GM21367 (cell line): ENCODE results near the gene LRRC42.
"Not testable (repeated sequence)": the region's sequence is repeated elsewhere in the genome, so short reads cannot be mapped to it uniquely, and the experiment has no call there.

Source experiments
- ATAC-seq: cut with Tn5 transposase; IDR thresholded peaks from one replicate; pipeline ENCODE4 v1.9.1; 2021; ENCODE audit not compliant: unreplicated experiment

Gene LRRC42

GRCh38 chr1:53964109-53964508 lies 18.0 kb downstream of the LRRC42 start:
- no peak for ATAC-seq

GRCh38 chr1:53966794-53967193 lies 20.6 kb downstream of the LRRC42 start:
- ATAC-seq, result no peak

- no peak for ATAC-seq
Observed at GRCh38 chr1:53967409-53968124, 21.4 kb downstream of the LRRC42 start.

GRCh38 chr1:53968125-53968513 lies 22.0 kb downstream of the LRRC42 start:
- ATAC-seq, result no peak

- not testable (repeated sequence) for ATAC-seq
Observed at GRCh38 chr1:53969323-53969722, 23.2 kb downstream of the LRRC42 start.

- ATAC-seq, result no peak
Observed at GRCh38 chr1:53971718-53972117, 25.6 kb downstream of the LRRC42 start.

- ATAC-seq, result no peak
Observed at GRCh38 chr1:53975861-53976260, 29.7 kb downstream of the LRRC42 start.

- no peak for ATAC-seq
Observed at GRCh38 chr1:53979712-53980450, 33.7 kb downstream of the LRRC42 start.

- no peak for ATAC-seq
Observed at GRCh38 chr1:53981220-53981619, 35.1 kb downstream of the LRRC42 start.

- no peak for ATAC-seq
Observed at GRCh38 chr1:53982034-53982762, 36.0 kb downstream of the LRRC42 start.

- no peak for ATAC-seq
Observed at GRCh38 chr1:53982763-53983104, 36.6 kb downstream of the LRRC42 start.

- ATAC-seq, result no peak
Observed at GRCh38 chr1:53984726-53985125, 38.6 kb downstream of the LRRC42 start.

GRCh38 chr1:53986458-53986857 lies 40.3 kb downstream of the LRRC42 start:
- ATAC-seq, result no peak

GRCh38 chr1:53987880-53988279 lies 41.7 kb downstream of the LRRC42 start:
- no peak for ATAC-seq

- ATAC-seq, result no peak
Observed at GRCh38 chr1:53992085-53992874, 46.1 kb downstream of the LRRC42 start.

GRCh38 chr1:53994516-53994915 lies 48.4 kb downstream of the LRRC42 start:
- ATAC-seq, result not testable (repeated sequence)

GRCh38 chr1:53995683-53996082 lies 49.5 kb downstream of the LRRC42 start:
- ATAC-seq, result no peak

GRCh38 chr1:53998223-53998622 lies 52.1 kb downstream of the LRRC42 start:
- no peak for ATAC-seq

- no peak for ATAC-seq
Observed at GRCh38 chr1:53999920-54000319, 53.8 kb downstream of the LRRC42 start.

GRCh38 chr1:54001591-54001990 lies 55.4 kb downstream of the LRRC42 start:
- no peak for ATAC-seq

- ATAC-seq, result no peak
Observed at GRCh38 chr1:54002544-54003248, 56.5 kb downstream of the LRRC42 start.
